A549 (cell line): ENCODE results near the gene UBAC2.

Experiments used
- BHLHE40 ChIP-seq: IDR thresholded peaks from 2 replicates; pipeline ENCODE4 v1.6.1; 2012; ENCODE audit warnings: low read depth, low read length, inconsistent platforms
- CBX2 ChIP-seq: fragments of 200-600 bp; sonication (generic); IDR thresholded peaks from 2 replicates; pipeline ENCODE4 v1.6.1; 2016; ENCODE audit warnings: low read depth, mild to moderate bottlenecking, borderline replicate concordance
- CEBPB ChIP-seq, 2 experiments: fragments of >200 bp in 1 of 2; sonication (Bioruptor Twin) in 1 of 2; formaldehyde crosslinking in 1 of 2; IDR thresholded peaks; 2 replicates each; pipeline ENCODE4 v1.6.1; 2012 to 2016
- EP300 ChIP-seq, 2 experiments: fragments of >200 bp; sonication (Bioruptor Twin); formaldehyde crosslinking; IDR thresholded peaks; 2 replicates in 1 of 2; 3 replicates in 1 of 2; pipeline ENCODE4 v1.6.1; 2016 to 2017
- HDAC2 ChIP-seq: fragments of 200-600 bp; sonication (generic); IDR thresholded peaks from 2 replicates; pipeline ENCODE4 v1.6.1; 2016
- MYC ChIP-seq: IDR thresholded peaks from 2 replicates; pipeline ENCODE4 v1.6.1; 2012; ENCODE audit warnings: mild to moderate bottlenecking, inconsistent platforms, low read length, improper control_type of control experiment, borderline replicate concordance
- NR3C1 ChIP-seq: fragments of >200 bp; sonication (Bioruptor Twin); formaldehyde crosslinking; IDR thresholded peaks from 3 replicates; pipeline ENCODE4 v1.6.1; 2017
- TF ChIP-seq, protein P1 (sequence below): fragments of >200 bp; sonication (Bioruptor Twin); formaldehyde crosslinking; IDR thresholded peaks from 3 replicates; pipeline ENCODE4 v1.5.1; 2016
- TF ChIP-seq, protein P2 (sequence below): IDR thresholded peaks from 2 replicates; pipeline ENCODE4 v1.6.1; 2012
- TF ChIP-seq, protein P3 (sequence below): fragments of 450-650 bp; IDR thresholded peaks from 2 replicates; pipeline ENCODE4 v1.6.1; 2014; ENCODE audit warnings: antibody characterized with exemption

DNA sequence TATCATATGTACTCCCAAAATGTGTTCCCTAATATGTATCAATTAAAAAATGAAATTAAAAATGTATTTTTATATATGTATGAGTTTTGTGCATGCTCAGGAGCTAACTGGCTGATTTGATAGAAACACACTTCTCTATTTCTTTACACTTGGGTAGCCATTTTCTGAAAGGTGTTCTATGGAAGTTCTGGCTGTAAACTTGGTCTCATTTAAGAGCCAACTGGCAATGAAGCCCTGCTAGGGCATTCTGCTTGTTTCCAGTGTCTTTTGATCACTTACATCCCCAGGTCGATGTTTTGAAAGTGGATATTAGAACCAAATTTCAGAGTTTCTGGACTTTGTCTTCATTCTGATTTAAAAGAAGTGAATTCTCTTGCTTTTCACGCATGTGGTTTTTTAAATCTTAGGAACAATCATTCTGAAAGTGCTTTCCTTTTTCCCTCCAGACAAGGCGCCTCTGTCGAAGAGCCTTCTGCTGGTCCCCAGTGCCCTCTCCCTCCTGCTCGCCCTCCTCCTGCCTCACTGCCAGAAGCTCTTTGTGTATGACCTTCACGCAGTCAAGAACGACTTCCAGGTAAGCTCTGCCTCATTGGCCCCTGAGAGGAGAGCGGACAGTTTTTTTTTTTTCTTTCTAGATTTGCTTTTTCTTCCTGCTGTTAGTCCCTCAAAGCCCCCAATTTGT is 37.5 kb downstream of the UBAC2 start:
- TF ChIP-seq, protein P1, sequence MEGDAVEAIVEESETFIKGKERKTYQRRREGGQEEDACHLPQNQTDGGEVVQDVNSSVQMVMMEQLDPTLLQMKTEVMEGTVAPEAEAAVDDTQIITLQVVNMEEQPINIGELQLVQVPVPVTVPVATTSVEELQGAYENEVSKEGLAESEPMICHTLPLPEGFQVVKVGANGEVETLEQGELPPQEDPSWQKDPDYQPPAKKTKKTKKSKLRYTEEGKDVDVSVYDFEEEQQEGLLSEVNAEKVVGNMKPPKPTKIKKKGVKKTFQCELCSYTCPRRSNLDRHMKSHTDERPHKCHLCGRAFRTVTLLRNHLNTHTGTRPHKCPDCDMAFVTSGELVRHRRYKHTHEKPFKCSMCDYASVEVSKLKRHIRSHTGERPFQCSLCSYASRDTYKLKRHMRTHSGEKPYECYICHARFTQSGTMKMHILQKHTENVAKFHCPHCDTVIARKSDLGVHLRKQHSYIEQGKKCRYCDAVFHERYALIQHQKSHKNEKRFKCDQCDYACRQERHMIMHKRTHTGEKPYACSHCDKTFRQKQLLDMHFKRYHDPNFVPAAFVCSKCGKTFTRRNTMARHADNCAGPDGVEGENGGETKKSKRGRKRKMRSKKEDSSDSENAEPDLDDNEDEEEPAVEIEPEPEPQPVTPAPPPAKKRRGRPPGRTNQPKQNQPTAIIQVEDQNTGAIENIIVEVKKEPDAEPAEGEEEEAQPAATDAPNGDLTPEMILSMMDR, result no peak
- no peak for TF ChIP-seq MYC
- no peak for TF ChIP-seq BHLHE40
- TF ChIP-seq CBX2, result no peak
- TF ChIP-seq HDAC2, result no peak
- TF ChIP-seq, protein P2, sequence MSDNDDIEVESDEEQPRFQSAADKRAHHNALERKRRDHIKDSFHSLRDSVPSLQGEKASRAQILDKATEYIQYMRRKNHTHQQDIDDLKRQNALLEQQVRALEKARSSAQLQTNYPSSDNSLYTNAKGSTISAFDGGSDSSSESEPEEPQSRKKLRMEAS, result no peak
- TF ChIP-seq EP300 (IDR thresholded peaks at IDR 0.05), result no peak
- no peak for TF ChIP-seq CEBPB (IDR thresholded peaks at IDR 0.05)
- TF ChIP-seq, protein P3, sequence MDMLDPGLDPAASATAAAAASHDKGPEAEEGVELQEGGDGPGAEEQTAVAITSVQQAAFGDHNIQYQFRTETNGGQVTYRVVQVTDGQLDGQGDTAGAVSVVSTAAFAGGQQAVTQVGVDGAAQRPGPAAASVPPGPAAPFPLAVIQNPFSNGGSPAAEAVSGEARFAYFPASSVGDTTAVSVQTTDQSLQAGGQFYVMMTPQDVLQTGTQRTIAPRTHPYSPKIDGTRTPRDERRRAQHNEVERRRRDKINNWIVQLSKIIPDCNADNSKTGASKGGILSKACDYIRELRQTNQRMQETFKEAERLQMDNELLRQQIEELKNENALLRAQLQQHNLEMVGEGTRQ, result no peak
- TF ChIP-seq NR3C1, result no peak
